DND-41 (cell line): Measurements from ENCODE around the gene RBFOX1.

Experiments
- ATAC-seq: fragments of 200-7000 bp; cut with Tn5 transposase; 3 replicates; pipeline ENCODE4 v1.9.1; 2021; ENCODE audit warnings: low read depth; ENCODE audit not compliant: insufficient read depth
- DNase-seq: peaks from one replicate; pipeline ENCODE4 v3.0.0-alpha.2; 2020
- H2AFZ ChIP-seq: 2 replicates; pipeline ENCODE4 v1.6.0; 2012; ENCODE audit warnings: low read depth, low read length
- H3K27ac ChIP-seq: 2 replicates; pipeline ENCODE4 v1.5.1; 2012; ENCODE audit warnings: low read length, inconsistent platforms
- H3K27me3 ChIP-seq: fragments of 200-600 bp; sonication (generic); 2 replicates; pipeline ENCODE4 v1.6.0; 2012; ENCODE audit warnings: low read length, mild to moderate bottlenecking, inconsistent platforms; ENCODE audit not compliant: insufficient read depth, poor library complexity
- H3K36me3 ChIP-seq: 2 replicates; pipeline ENCODE4 v1.5.1; 2012; ENCODE audit warnings: low read length, inconsistent platforms; ENCODE audit not compliant: insufficient read depth
- H3K4me1 ChIP-seq: 2 replicates; pipeline ENCODE4 v1.5.1; 2012; ENCODE audit warnings: mild to moderate bottlenecking, low read length; ENCODE audit not compliant: insufficient read depth
- H3K4me2 ChIP-seq: 2 replicates; pipeline ENCODE4 v1.6.0; 2012; ENCODE audit warnings: mild to moderate bottlenecking, moderate library complexity, low read length, inconsistent platforms; ENCODE audit not compliant: insufficient read depth
- H3K4me3 ChIP-seq, 2 experiments: fragments of 200-600 bp in 1 of 2; shearing (Covaris generic) in 1 of 2; 2 replicates each; pipeline ENCODE4 v1.5.1; 2012 to 2016; ENCODE audit warnings: inconsistent platforms in 2 of 2, low read length in 2 of 2, mild to moderate bottlenecking in 2 of 2, low read depth in 1 of 2, moderate library complexity in 1 of 2
- H3K79me2 ChIP-seq: 2 replicates; pipeline ENCODE4 v1.6.0; 2012; ENCODE audit warnings: low read length, inconsistent platforms; ENCODE audit not compliant: insufficient read depth
- H3K9ac ChIP-seq: 2 replicates; pipeline ENCODE4 v1.6.0; 2012; ENCODE audit warnings: low read depth, mild to moderate bottlenecking, inconsistent platforms, low read length, moderate library complexity
- H3K9me3 ChIP-seq: 2 replicates; pipeline ENCODE4 v1.5.1; 2012; ENCODE audit warnings: low read length, moderate library complexity, mild to moderate bottlenecking, inconsistent platforms; ENCODE audit not compliant: insufficient read depth, severe bottlenecking
- H4K20me1 ChIP-seq: 2 replicates; pipeline ENCODE4 v1.6.0; 2012; ENCODE audit warnings: low read length; ENCODE audit not compliant: insufficient read depth
- CTCF ChIP-seq: IDR thresholded peaks from 2 replicates; pipeline ENCODE4 v1.5.1; 2012; ENCODE audit warnings: borderline replicate concordance, low read length, moderate library complexity, mild to moderate bottlenecking; ENCODE audit not compliant: poor library complexity, severe bottlenecking; ENCODE audit errors: extremely low read depth
- EZH2 ChIP-seq: IDR thresholded peaks from 3 replicates; pipeline ENCODE4 v1.6.1; 2012; ENCODE audit warnings: borderline replicate concordance, low read depth, mild to moderate bottlenecking, moderate library complexity, low read length, inconsistent platforms; ENCODE audit not compliant: severe bottlenecking

The RBFOX1 gene

GRCh38 chr16:7440886-7441400 is 108.3 kb downstream of the RBFOX1 start:
- H4K20me1 ChIP-seq: no peaks in the 10 kb centered on the region
- H3K9me3 ChIP-seq: no peaks in the 10 kb centered on the region
- H3K4me3 ChIP-seq: no peak overlapping the region
- no peak overlapping the region for H3K27ac ChIP-seq
- peaks cover 3% of the 10 kb centered on the region for H3K27me3 ChIP-seq
- no peaks in the 10 kb centered on the region for H3K36me3 ChIP-seq
- H3K79me2 ChIP-seq: no peaks in the 10 kb centered on the region
- H3K4me1 ChIP-seq: no peaks in the 10 kb centered on the region
- no peak for ATAC-seq
- H3K9ac ChIP-seq: no peak overlapping the region
- H3K4me2 ChIP-seq: no peak overlapping the region
- no peak for DNase-seq
- TF ChIP-seq EZH2: no peak
- no peak for TF ChIP-seq CTCF
- H2AFZ ChIP-seq: no peak overlapping the region

GRCh38 chr16:7442050-7442449 is 109.4 kb downstream of the RBFOX1 start:
- H3K4me3 ChIP-seq: no peak overlapping the region
- no peaks in the 10 kb centered on the region for H3K9me3 ChIP-seq
- no peak overlapping the region for H3K4me2 ChIP-seq
- H3K9ac ChIP-seq: no peak overlapping the region
- peaks cover 3% of the 10 kb centered on the region for H3K27me3 ChIP-seq
- TF ChIP-seq CTCF: no peak
- TF ChIP-seq EZH2: no peak
- ATAC-seq (no peak), DNase-seq (no peak)
- H4K20me1 ChIP-seq: no peaks in the 10 kb centered on the region
- no peaks in the 10 kb centered on the region for H3K4me1 ChIP-seq
- H3K27ac ChIP-seq: no peak overlapping the region
- no peaks in the 10 kb centered on the region for H3K36me3 ChIP-seq
- H3K79me2 ChIP-seq: no peaks in the 10 kb centered on the region
- no peak overlapping the region for H2AFZ ChIP-seq

- H3K4me1 ChIP-seq: no peaks in the 10 kb centered on the region
- no peak overlapping the region for H3K4me3 ChIP-seq
- H2AFZ ChIP-seq: no peak overlapping the region
- H3K79me2 ChIP-seq: no peaks in the 10 kb centered on the region
- no peaks in the 10 kb centered on the region for H4K20me1 ChIP-seq
- no peak for TF ChIP-seq CTCF
- TF ChIP-seq EZH2: no peak
- DNase-seq (no peak), ATAC-seq (no peak)
- no peak overlapping the region for H3K4me2 ChIP-seq
- H3K36me3 ChIP-seq: no peaks in the 10 kb centered on the region
- no peaks in the 10 kb centered on the region for H3K9me3 ChIP-seq
- no peak overlapping the region for H3K9ac ChIP-seq
- peaks cover 3% of the 10 kb centered on the region for H3K27me3 ChIP-seq
- H3K27ac ChIP-seq: no peak overlapping the region
These were observed 110.5 kb downstream of the RBFOX1 start for GRCh38 chr16:7443142-7443541.
